Sigmoid colon (tissue), 7 donors: ENCODE measurements around the gene OR6C76. TPM values are rescaled to one million over a fixed set of nuclear protein-coding genes. Genes with fewer than 3 reads are reported as not detected.
"Not testable (repeated sequence)": the region's sequence is repeated elsewhere in the genome, so short reads cannot be mapped to it uniquely, and the experiment has no call there.

ENCODE experiments used
- DNase-seq: peaks from one replicate; pipeline ENCODE4 v3.0.0-alpha.2; 2019
- H3K27ac ChIP-seq, 4 donors: fragments of 200-600 bp; sonication (generic); one replicate each; pipeline ENCODE4 v1.5.1; 2016 to 2019; ENCODE audit warnings: mild to moderate bottlenecking in 1 of 4
- H3K27me3 ChIP-seq, 3 donors: fragments of 200-600 bp; sonication (generic); one replicate each; pipeline ENCODE4 v1.5.1; 2019; ENCODE audit warnings: mild to moderate bottlenecking in 1 of 3
- H3K36me3 ChIP-seq, 4 donors: fragments of 200-600 bp; sonication (generic); one replicate each; pipeline ENCODE4 v1.5.1; 2016 to 2019
- H3K4me1 ChIP-seq, 4 donors: fragments of 200-600 bp; sonication (generic); one replicate each; pipeline ENCODE4 v1.5.1; 2017 to 2019
- H3K4me3 ChIP-seq, 4 donors: fragments of 200-600 bp; sonication (generic); one replicate each; pipeline ENCODE4 v1.5.1; 2017 to 2019; ENCODE audit warnings: mild to moderate bottlenecking in 2 of 4, moderate library complexity in 1 of 4
- H3K9me3 ChIP-seq, 4 donors: fragments of 200-600 bp in 3 of 4; sonication (generic) in 3 of 4; one replicate each; pipeline versions ENCODE4 v1.5.1 to v1.6.1; 2013 to 2019
- EP300 ChIP-seq, 4 donors: sonication (generic); formaldehyde crosslinking; IDR thresholded peaks; one replicate each; pipeline ENCODE4 v1.6.1; 2017; ENCODE audit warnings: antibody characterized with exemption in 4 of 4
- POLR2A ChIP-seq, 2 donors: fragments of 450-650 bp; IDR thresholded peaks; one replicate each; pipeline ENCODE4 v1.6.1; 2016; ENCODE audit warnings: antibody characterized with exemption in 2 of 2, mild to moderate bottlenecking in 2 of 2, moderate library complexity in 2 of 2
- POLR2AphosphoS5 ChIP-seq, 4 donors: sonication (generic); formaldehyde crosslinking; IDR thresholded peaks; one replicate each; pipeline ENCODE4 v1.6.1; 2017; ENCODE audit warnings: antibody characterized with exemption in 4 of 4
- WGBS, 2 donors: extraction: QIAGEN DNeasy Blood & Tissue Kit; methylation state at CpG; one replicate each; pipeline ENCODE4 v1.1.7; 2013; 5-methylcytosine and 5-hydroxymethylcytosine counted together
- intact Hi-C: fragments of 100-400 bp; cut with DNase I; formaldehyde crosslinking; loops from one replicate; pipeline ENCODE4 v1.15.1; 2023
- polyA plus RNA-seq, 3 donors: library from polyadenylated mRNA; stranded (reverse); fragments of 200-250 nt; gene quantifications; one replicate each; pipeline ENCODE4 v1.2.3, GENCODE V29; 2013
- total RNA-seq, 4 donors: library from RNA; depleted of rRNA; stranded (reverse); fragments of >200 nt; gene quantifications; one replicate each; pipeline ENCODE4 v1.1.0, GENCODE V29; 2016
- TF ChIP-seq, protein P1 (sequence below), 4 experiments: fragments of 450-650 bp in 3 of 4; fragments of 200-600 bp in 1 of 4; IDR thresholded peaks; one replicate each; pipeline ENCODE4 v1.5.1; 2016 to 2019; ENCODE audit warnings: antibody characterized with exemption in 4 of 4, mild to moderate bottlenecking in 3 of 4, moderate library complexity in 2 of 4
- donor health status: healthy with polysubstance abuse.
- donor health status: Bipolar disorder and iron deficiency.
- donor health status: healthy.

Gene OR6C76
- total and polyA plus RNA-seq, 7 donors, result not detected

DNA sequence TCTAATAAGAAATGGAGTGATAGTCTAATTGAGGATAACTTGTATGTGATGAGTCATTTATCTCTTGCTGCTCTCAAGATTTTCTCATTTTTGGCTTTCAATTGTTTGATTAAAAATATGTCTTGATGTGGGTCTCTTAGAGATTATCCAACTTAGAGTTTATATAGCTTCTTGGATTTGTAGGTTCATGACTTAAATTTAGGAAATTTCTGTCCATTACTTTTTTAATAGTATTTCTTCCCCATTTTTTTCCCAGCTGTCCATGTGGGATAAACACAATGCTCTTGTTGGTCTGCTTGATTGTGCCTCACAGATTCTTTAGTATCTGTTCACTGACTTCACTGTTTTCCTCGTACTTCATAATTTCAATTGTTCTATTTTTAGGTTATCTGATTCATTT, 18.2 kb upstream of the OR6C76 start:
- H3K27ac ChIP-seq, result no peak overlapping the region
- intact Hi-C loops, result no loop called here
- TF ChIP-seq EP300 (IDR thresholded peaks at IDR 0.05) (no peak), POLR2AphosphoS5 (IDR thresholded peaks at IDR 0.05) (no peak)
- no peaks in the 10 kb centered on the region for H3K9me3 ChIP-seq
- 77 to 90% methylated on average over 1 of the region's 1 CpG for WGBS, 2 donors
- DNase-seq, result no peak
- H3K27me3 ChIP-seq, result no peaks in the 10 kb centered on the region
- no peaks in the 10 kb centered on the region for H3K36me3 ChIP-seq
- H3K4me3 ChIP-seq, result no peak overlapping the region
- H3K4me1 ChIP-seq, result no peaks in the 10 kb centered on the region

DNA sequence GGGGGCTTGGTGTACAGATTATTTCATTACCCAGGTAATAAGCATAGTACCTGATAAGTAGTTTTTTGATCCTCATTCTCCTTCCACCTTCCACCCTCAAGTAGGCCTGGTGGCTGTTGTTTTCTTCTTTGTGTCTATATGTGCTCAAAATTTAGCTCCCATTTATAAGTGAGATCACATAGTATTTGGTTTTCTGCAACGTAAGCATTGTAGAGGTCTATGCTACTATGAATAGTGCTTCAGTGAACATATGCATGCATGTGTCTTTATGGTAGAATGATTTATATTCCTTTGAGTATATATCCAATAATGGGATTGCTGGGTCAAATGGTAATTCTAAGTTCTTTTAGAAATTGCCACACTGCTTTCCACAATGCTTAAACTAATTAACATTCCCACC, 16.9 kb upstream of the OR6C76 start:
- DNase-seq, H3K4me1 ChIP-seq, H3K9me3 ChIP-seq, H3K36me3 ChIP-seq, H3K27ac ChIP-seq, H3K4me3 ChIP-seq, intact Hi-C loops, H3K27me3 ChIP-seq: not testable (repeated sequence)
- WGBS, 2 donors, result 90 to 93% methylated on average over 1 of the region's 1 CpG

DNA sequence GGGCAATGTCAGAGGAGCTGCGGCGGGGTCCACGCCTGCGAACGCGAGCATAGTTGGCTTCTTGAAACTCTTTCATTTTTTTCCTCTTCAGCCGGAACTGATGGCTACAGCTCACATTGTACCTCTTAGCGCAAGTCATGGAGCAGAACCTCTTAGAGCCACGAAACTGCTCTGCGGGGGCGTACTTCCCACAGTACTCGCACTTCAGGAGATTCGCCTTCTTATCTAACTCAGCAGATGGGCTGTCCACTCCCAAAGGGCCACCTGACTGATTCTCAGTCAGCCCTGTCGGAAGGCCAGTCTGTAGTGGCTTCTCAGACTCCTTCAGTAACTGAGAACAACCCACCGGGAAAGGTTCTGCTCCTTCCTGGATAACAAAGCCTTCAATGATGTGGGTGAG, 13.9 kb upstream of the OR6C76 start:
- H3K4me3 ChIP-seq, DNase-seq, H3K27me3 ChIP-seq, H3K27ac ChIP-seq, H3K36me3 ChIP-seq, intact Hi-C loops, H3K9me3 ChIP-seq, H3K4me1 ChIP-seq: not testable (repeated sequence)
- WGBS, 2 donors, result 96% methylated on average over 15 of the region's 15 CpGs

GRCh38 chr12:55413498-55414388, 12.3 kb upstream of the OR6C76 start:
- DNase-seq, H3K27ac ChIP-seq, H3K9me3 ChIP-seq, H3K4me1 ChIP-seq, H3K4me3 ChIP-seq, H3K36me3 ChIP-seq, intact Hi-C loops, H3K27me3 ChIP-seq: not testable (repeated sequence)
- WGBS, 2 donors, result 63 to 91% methylated on average over 5 of the region's 6 CpGs

DNA sequence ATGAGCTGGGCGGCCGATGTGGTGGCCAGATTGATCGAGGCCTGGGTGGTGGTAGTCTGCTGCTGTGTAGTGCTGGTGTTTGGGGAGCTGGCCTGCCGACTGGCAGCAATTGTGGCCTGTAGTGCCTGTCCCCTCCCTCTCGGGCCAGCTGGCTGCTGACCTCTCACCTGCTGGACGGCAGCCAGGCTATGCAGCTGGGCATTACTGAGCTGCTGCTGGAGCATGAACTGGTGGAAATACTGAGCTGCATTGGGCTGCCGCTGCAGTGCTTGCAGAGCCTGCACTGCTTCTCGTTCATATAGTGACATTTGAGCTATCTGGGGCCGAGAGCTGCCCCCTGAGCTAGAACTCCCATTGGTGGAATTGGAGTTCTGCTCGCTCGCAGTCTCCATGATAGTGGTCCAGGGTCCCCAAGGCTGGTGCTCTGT, 11.6 kb upstream of the OR6C76 start:
- intact Hi-C loops, H3K27ac ChIP-seq, H3K27me3 ChIP-seq, H3K4me3 ChIP-seq, H3K36me3 ChIP-seq, H3K9me3 ChIP-seq, H3K4me1 ChIP-seq, DNase-seq: not testable (repeated sequence)
- 41 to 63% methylated on average over 11 of the region's 11 CpGs for WGBS, 2 donors

- H3K36me3 ChIP-seq, H3K4me3 ChIP-seq, H3K9me3 ChIP-seq, H3K27ac ChIP-seq, H3K27me3 ChIP-seq, intact Hi-C loops, H3K4me1 ChIP-seq, DNase-seq: not testable (repeated sequence)
- WGBS, 2 donors, result 4 to 15% methylated on average over 10 to 11 of the region's 34 CpGs
These were observed 11.2 kb upstream of the OR6C76 start for GRCh38 chr12:55414889-55415288.

DNA sequence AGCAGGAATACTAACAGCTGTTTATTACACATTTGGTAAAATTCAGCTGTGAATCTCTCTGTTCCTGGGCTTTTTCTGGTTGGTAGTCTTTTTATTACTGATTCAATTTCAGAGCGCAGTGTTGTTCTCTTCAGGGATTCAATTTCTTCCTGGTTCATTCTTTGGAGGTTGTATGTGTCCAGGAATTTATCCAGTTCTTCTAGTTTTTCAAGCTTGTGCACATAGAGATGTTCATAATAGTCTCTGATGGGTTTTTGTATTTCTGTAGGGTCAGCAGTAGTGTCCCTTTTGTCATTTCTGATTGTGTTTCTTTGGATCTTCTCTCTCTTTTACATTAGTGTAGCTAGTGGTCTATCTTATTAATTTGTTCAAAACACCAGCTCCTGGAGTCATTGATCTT, 9.1 kb upstream of the OR6C76 start:
- intact Hi-C loops, result no loop called here
- H3K4me3 ChIP-seq, result no peak overlapping the region
- H3K36me3 ChIP-seq, result no peaks in the 10 kb centered on the region
- no peak for DNase-seq
- no peaks in the 10 kb centered on the region for H3K4me1 ChIP-seq
- WGBS, 2 donors, result 48 to 86% methylated on average over 1 of the region's 1 CpG
- H3K27me3 ChIP-seq, result no peaks in the 10 kb centered on the region
- no peak overlapping the region for H3K27ac ChIP-seq
- TF ChIP-seq POLR2AphosphoS5 (IDR thresholded peaks at IDR 0.05) (no peak), POLR2A (IDR thresholded peaks at IDR 0.05) (no peak), EP300 (IDR thresholded peaks at IDR 0.05) (no peak)
- TF ChIP-seq, protein P1, sequence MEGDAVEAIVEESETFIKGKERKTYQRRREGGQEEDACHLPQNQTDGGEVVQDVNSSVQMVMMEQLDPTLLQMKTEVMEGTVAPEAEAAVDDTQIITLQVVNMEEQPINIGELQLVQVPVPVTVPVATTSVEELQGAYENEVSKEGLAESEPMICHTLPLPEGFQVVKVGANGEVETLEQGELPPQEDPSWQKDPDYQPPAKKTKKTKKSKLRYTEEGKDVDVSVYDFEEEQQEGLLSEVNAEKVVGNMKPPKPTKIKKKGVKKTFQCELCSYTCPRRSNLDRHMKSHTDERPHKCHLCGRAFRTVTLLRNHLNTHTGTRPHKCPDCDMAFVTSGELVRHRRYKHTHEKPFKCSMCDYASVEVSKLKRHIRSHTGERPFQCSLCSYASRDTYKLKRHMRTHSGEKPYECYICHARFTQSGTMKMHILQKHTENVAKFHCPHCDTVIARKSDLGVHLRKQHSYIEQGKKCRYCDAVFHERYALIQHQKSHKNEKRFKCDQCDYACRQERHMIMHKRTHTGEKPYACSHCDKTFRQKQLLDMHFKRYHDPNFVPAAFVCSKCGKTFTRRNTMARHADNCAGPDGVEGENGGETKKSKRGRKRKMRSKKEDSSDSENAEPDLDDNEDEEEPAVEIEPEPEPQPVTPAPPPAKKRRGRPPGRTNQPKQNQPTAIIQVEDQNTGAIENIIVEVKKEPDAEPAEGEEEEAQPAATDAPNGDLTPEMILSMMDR (IDR thresholded peaks at IDR 0.05), result no peak
- no peaks in the 10 kb centered on the region for H3K9me3 ChIP-seq

GRCh38 chr12:55420307-55420962, 5.6 kb upstream of the OR6C76 start:
- DNase-seq, result no peak
- no peaks in the 10 kb centered on the region for H3K27me3 ChIP-seq
- no peak overlapping the region for H3K27ac ChIP-seq
- H3K4me3 ChIP-seq, result no peak overlapping the region
- H3K9me3 ChIP-seq, result no peaks in the 10 kb centered on the region
- no peaks in the 10 kb centered on the region for H3K4me1 ChIP-seq
- intact Hi-C loops, result no loop called here
- no peaks in the 10 kb centered on the region for H3K36me3 ChIP-seq
- 84 to 86% methylated on average over 2 of the region's 2 CpGs for WGBS, 2 donors
- TF ChIP-seq, protein P1 (IDR thresholded peaks at IDR 0.05), result no peak
- no peak for TF ChIP-seq POLR2A (IDR thresholded peaks at IDR 0.05)
- no peak for TF ChIP-seq POLR2AphosphoS5 (IDR thresholded peaks at IDR 0.05)
- no peak for TF ChIP-seq EP300 (IDR thresholded peaks at IDR 0.05)
